ENCODE results near the gene WDR35.
"Not testable (repeated sequence)": the region's sequence is repeated elsewhere in the genome, so short reads cannot be mapped to it uniquely, and the experiment has no call there.

WDR35 gene

GRCh38 chr2:19936203-19936602, 53.7 kb downstream of the WDR35 start:
- no peak for DNase-seq

GRCh38 chr2:19933351-19933981, 56.4 kb downstream of the WDR35 start:
- DNase-seq: no peak

- no peak for DNase-seq
These were observed 57.0 kb downstream of the WDR35 start for GRCh38 chr2:19932928-19933327.

GRCh38 chr2:19929226-19929625, 60.7 kb downstream of the WDR35 start:
- DNase-seq: no peak

- not testable (repeated sequence) for DNase-seq
These were observed 62.1 kb downstream of the WDR35 start for GRCh38 chr2:19927816-19928215.

- DNase-seq: not testable (repeated sequence)
These were observed 65.4 kb downstream of the WDR35 start for GRCh38 chr2:19924526-19924925.

- not testable (repeated sequence) for DNase-seq
These were observed 67.7 kb downstream of the WDR35 start for GRCh38 chr2:19922188-19922587.

GRCh38 chr2:19916385-19916950, 73.4 kb downstream of the WDR35 start:
- no peak for DNase-seq

GRCh38 chr2:19914266-19914975, 75.5 kb downstream of the WDR35 start:
- no peak for DNase-seq

- no peak for DNase-seq
These were observed 77.9 kb downstream of the WDR35 start for GRCh38 chr2:19911808-19912509.

- no peak for DNase-seq
These were observed 87.6 kb downstream of the WDR35 start for GRCh38 chr2:19902216-19902740.

- DNase-seq: peak; percentile 92
These were observed 88.3 kb downstream of the WDR35 start, which contains the start of gene TTC32 for GRCh38 chr2:19901442-19902215. TSS of gene TTC32 (minus strand) at chr2:19901983. CDS start at chr2:19901854, 129 bp downstream.

GRCh38 chr2:19900931-19901441, 88.9 kb downstream of the WDR35 start:
- DNase-seq: no peak

GRCh38 chr2:19899985-19900930, 89.6 kb downstream of the WDR35 start:
- no peak for DNase-seq

- no peak for DNase-seq
These were observed 91.1 kb downstream of the WDR35 start for GRCh38 chr2:19898592-19899329.

- DNase-seq: no peak
These were observed 92.2 kb downstream of the WDR35 start for GRCh38 chr2:19897623-19898245.

- no peak for DNase-seq
These were observed 94.4 kb downstream of the WDR35 start for GRCh38 chr2:19895535-19895934.

- DNase-seq: no peak
These were observed 95.6 kb downstream of the WDR35 start for GRCh38 chr2:19894134-19894792.

GRCh38 chr2:19893520-19894133, 96.3 kb downstream of the WDR35 start:
- no peak for DNase-seq

Data from CD4-positive, alpha-beta T cell treated with Interferon gamma for 1 hour (primary cell).